Measurements from ENCODE around the gene PTPRD. TPM values are rescaled to one million over a fixed set of nuclear protein-coding genes. Genes with fewer than 3 reads are reported as not detected.

PTPRD gene
- total and polyA plus RNA-seq, 10 donors = 0.08 to 11.7 (median 2.9) TPM

DNA sequence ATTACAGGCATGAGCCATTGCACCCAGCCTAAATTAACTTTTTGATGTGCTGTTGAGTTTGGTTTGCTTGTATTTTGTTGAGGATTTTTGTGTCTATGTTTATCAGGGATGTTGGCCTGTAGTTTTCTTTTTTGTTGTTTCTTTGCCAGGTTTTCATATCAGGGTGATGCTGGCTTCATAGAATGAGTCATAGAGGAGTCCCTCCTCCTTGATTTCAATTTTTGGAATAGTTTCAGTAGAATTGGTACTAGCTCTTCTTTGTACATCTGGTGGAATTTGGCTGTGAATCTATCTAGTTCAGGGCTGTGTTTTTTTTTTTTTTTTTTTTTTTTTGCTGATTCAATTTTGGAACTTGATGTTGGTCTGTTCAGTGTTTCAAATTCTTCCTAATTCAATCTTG lies 1648.9 kb downstream of the PTPRD start:
- Histone ChIP-seq H3K36me3 (no peaks in the 10 kb centered on the region), H3K9me3 (peaks cover 0 to 7% (median 0%) of the 10 kb centered on the region in 8 donors), H3K4me1 (no peaks in the 10 kb centered on the region), H3K4me3 (no peak overlapping the region), H3K27me3 (replicated peaks in 1 of 7) (no peaks in the 10 kb centered on the region), H3K27ac (no peak overlapping the region)
- intact Hi-C loops (cut with DNase I; ENCODE audit: low total_unique reads) = no loop called here
- no peak for DNase-seq
- no peak for TF ChIP-seq POLR2A (IDR thresholded peaks at IDR 0.05)
- TF ChIP-seq POLR2AphosphoS5 (IDR thresholded peaks at IDR 0.05) = no peak
- TF ChIP-seq, protein P1, sequence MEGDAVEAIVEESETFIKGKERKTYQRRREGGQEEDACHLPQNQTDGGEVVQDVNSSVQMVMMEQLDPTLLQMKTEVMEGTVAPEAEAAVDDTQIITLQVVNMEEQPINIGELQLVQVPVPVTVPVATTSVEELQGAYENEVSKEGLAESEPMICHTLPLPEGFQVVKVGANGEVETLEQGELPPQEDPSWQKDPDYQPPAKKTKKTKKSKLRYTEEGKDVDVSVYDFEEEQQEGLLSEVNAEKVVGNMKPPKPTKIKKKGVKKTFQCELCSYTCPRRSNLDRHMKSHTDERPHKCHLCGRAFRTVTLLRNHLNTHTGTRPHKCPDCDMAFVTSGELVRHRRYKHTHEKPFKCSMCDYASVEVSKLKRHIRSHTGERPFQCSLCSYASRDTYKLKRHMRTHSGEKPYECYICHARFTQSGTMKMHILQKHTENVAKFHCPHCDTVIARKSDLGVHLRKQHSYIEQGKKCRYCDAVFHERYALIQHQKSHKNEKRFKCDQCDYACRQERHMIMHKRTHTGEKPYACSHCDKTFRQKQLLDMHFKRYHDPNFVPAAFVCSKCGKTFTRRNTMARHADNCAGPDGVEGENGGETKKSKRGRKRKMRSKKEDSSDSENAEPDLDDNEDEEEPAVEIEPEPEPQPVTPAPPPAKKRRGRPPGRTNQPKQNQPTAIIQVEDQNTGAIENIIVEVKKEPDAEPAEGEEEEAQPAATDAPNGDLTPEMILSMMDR (IDR thresholded peaks at IDR 0.05 in 8 of 11, conservative IDR thresholded peaks at IDR 0.05 in 3 of 11) = no peak

DNA sequence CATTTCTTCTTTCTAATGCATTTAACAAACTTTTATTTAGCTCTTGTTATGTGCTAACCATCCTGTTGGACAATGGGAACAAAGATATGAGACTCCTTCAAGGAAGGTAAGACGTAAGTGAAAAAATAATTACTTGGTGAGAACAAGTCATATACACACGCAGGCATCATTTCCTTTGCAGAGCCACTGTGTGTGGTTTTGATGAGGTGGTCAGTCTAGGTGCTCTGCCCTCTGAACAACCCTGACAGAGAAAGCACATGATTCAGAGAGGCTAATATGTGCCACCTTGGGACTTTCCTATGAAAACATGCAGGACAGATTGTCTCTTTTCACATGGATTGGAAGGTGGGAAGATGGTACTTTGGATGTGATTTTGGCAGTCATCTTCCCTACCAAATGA lies 1650.7 kb downstream of the PTPRD start:
- no peak overlapping the region for H3K27ac ChIP-seq
- no peaks in the 10 kb centered on the region for H3K27me3 ChIP-seq (replicated peaks in 1 of 7)
- H3K9me3 ChIP-seq = peaks cover 0 to 2% (median 0%) of the 10 kb centered on the region in 8 donors
- intact Hi-C loops (cut with DNase I; ENCODE audit: low total_unique reads) = no loop called here
- no peak for DNase-seq
- H3K36me3 ChIP-seq = no peaks in the 10 kb centered on the region
- WGBS, 5 donors = 76 to 87% (median 80%) methylated on average over 2 of the region's 2 CpGs
- H3K4me3 ChIP-seq = no peak overlapping the region
- TF ChIP-seq, protein P1 (IDR thresholded peaks at IDR 0.05 in 8 of 11, conservative IDR thresholded peaks at IDR 0.05 in 3 of 11) = no peak
- TF ChIP-seq POLR2A (IDR thresholded peaks at IDR 0.05) (no peak), POLR2AphosphoS5 (IDR thresholded peaks at IDR 0.05) (no peak)
- no peaks in the 10 kb centered on the region for H3K4me1 ChIP-seq

DNA sequence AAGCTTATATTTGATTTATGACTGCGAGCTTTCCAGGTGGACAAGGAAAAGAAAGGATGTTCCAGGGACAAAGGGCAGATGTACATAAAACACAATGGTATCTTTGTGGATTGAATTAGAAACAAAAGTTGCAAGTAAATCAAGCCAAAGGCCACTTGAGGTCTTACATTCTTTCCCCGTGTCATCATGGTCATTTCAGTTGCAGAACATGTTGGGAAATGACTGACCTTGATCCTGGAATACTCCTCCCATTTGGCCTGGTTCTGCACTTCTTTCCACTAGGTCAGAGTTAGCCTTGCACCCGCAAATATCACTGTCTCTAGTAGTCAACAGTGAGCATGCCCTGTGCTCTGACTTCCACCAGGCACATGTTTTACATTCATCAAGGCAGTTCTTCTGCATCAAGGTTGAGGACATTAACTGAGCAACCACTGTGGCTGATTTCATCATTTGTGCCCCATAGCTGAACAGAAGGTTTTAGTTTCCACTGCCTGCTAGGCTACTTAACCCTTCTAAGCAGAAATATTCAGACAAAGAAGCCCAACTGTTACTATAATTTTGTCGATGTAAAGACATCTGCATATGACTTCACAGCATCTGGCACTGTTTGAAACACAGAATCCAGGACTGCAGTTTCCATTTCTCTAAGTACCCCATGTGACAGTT lies 1651.5 kb downstream of the PTPRD start:
- TF ChIP-seq, protein P1 (IDR thresholded peaks at IDR 0.05 in 8 of 11, conservative IDR thresholded peaks at IDR 0.05 in 3 of 11) = no peak
- TF ChIP-seq POLR2AphosphoS5 (IDR thresholded peaks at IDR 0.05) (no peak), POLR2A (IDR thresholded peaks at IDR 0.05) (no peak)
- no peaks in the 10 kb centered on the region for H3K9me3 ChIP-seq
- H3K27me3 ChIP-seq (replicated peaks in 1 of 7) = no peaks in the 10 kb centered on the region
- intact Hi-C loops (cut with DNase I; ENCODE audit: low total_unique reads) = no loop called here
- H3K4me1 ChIP-seq = no peaks in the 10 kb centered on the region
- no peak overlapping the region for H3K27ac ChIP-seq
- 64 to 79% (median 71%) methylated on average over 4 of the region's 4 CpGs for WGBS, 5 donors
- H3K36me3 ChIP-seq = no peaks in the 10 kb centered on the region
- no peak for DNase-seq
- H3K4me3 ChIP-seq = no peak overlapping the region

DNA sequence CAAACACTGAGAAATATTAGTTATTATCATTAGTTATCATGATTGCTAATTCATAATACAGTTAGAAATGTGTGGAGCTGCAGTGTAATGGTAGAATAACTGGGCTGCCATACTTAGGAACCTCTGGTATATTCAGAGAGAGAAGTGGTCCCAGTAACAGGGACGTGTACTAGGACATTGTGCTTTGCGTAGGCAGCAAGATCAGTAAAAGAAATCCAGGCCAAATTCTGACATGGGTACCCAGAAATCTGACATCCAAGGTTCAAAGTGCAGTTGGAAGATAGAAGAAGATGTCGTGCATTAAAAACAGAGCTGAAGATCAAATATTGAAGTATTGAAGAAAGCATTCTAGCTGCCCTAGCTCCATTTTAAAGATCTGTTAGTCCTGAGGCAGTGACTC lies 1652.5 kb downstream of the PTPRD start:
- intact Hi-C loops (cut with DNase I; ENCODE audit: low total_unique reads) = no loop called here
- TF ChIP-seq POLR2A (IDR thresholded peaks at IDR 0.05) = no peak
- no peak for TF ChIP-seq POLR2AphosphoS5 (IDR thresholded peaks at IDR 0.05)
- Histone ChIP-seq H3K9me3 (no peaks in the 10 kb centered on the region), H3K4me3 (no peak overlapping the region), H3K4me1 (no peaks in the 10 kb centered on the region), H3K36me3 (no peaks in the 10 kb centered on the region), H3K27me3 (replicated peaks in 1 of 7) (no peaks in the 10 kb centered on the region), H3K27ac (no peak overlapping the region)
- WGBS, 5 donors = 81 to 91% (median 84%) methylated on average over 3 of the region's 3 CpGs
- no peak for DNase-seq
